UCSD-AML1 (cell line): Measurements from ENCODE around the gene NTN5.
"Not testable (repeated sequence)": the region's sequence is repeated elsewhere in the genome, so short reads cannot be mapped to it uniquely, and the experiment has no call there.

Experiments
- DNase-seq: peaks from one replicate; lab custom pipeline; 2025; ENCODE audit not compliant: unreplicated experiment; lab: John Stamatoyannopoulos, UW

The NTN5 gene

DNA sequence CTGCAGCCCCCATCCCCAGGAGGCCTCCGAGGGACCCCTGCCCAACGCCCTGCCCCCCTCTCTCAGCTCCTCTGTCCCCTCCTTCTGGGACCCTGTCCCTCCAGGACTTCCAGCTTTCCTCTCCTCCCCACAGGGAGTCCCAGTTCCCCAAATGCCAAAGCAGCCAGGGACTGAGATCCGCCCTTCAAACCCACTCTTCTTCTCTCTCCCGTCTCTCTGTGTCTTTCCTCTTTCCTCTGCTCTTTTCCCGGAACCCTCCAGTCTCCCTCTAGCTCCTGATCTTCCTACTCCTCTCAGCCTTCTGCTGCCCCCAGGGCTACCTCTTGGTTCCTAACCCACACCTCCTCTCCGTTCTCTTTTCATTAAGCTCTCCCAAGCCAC lies 27.2 kb downstream of the NTN5 start:
- no peak for DNase-seq

DNA sequence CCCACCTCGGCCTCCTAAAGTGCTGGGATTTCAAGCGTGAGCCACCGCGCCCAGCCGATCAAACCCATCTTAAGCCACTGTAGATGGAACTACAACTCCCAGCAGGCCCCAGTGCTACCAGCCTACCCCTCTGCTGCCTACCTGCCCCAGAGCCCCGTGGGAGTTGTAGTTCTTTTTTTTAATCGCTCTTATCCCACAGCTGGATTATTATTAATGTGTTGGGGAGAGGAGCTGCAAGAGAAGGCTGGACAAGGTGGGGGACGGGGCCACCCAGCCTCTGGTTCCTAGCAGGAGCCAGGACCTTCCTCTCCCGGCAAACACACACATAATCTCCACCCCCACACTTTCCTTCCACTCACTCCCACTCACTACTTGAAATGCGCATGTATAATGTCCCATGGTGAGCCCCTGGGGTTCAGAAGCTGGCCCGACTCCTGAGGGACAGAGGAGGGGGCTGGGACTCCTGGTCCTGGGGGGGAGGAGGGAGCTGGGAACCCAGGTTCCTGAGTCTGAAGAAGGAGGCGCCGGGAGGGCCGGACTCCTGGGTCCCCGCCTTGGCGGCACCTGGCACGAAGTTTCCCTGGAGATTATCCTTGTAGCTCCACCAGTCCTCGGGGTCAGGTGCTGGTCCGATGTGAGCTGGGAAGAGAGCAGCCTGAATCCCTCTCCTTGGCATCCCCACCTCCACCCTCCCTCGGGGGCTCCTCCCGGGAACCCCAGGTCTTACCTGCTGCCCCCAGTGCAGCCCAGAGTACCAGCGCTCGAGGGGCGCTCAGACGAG lies 27.8 kb downstream of the NTN5 start:
- peak; percentile 68 for DNase-seq

DNA sequence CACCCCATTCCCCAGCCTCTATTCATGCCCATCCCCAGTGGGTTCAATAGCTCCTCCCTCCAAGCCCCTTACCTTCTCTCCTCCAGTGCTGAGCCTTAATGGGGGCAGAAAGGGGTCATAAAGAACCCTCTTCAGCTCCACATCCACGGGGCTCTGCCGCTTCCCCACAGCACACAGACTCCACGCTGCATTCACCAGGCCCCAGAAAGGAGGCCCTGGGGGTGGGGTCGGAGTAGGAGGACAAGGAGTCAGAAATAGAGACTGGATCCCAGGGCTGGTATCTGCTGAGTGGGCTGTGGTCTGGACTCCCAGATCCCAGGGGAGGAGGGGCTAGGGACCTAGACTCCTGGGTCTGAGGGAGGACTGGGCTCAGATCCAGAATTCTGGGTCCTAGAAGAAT lies 28.5 kb downstream of the NTN5 start:
- DNase-seq, result no peak

GRCh38 chr19:48642862-48643261 lies 30.0 kb downstream of the NTN5 start:
- no peak for DNase-seq

DNA sequence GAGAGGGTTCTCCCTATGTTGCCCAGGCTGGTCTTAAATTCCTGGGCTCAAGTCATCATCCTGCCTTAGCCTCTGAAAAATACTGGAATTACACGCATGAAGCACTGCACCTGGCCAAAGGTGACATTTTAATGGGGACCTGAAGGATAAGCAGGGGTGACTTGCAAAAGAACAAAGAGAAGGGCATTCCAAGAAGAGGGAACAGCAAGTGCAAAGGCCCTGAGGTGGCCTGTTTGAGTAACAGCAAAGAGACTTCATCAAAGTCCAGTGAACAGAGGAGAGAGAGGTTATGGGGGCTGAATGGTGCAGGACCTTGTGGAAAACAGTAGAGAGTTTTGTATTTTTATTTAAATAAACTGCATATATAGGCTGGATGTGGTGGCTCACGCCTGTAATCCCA lies 31.0 kb downstream of the NTN5 start:
- DNase-seq, result no peak

GRCh38 chr19:48639483-48640375 lies 33.1 kb downstream of the NTN5 start:
- no peak for DNase-seq

DNA sequence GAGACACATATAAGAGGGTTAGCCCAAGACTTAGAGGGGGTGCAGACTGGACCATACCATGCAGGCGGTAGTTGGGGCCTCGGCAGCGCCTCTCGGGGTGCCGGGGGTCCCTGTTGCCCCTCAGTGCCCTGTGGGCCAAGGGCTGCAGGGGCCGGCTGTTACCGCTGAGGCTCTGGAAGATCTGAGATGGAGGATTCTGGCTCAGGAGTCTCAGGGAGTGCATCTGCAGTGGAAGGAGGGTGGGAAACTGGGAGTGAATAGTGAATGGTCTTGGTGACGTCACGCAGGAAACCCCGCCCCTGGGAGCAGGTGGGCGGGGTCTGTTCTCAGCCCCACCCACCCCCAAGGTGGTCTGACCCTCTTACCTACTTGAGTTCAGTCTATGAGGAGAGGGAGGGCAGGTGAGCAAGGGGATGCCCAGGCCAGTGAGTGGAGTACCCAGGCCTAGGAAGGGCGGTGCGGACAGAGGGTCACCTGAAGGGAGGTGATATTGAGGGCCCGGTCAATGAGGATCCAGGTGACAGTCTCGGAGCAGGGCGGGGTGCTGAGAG lies 33.9 kb downstream of the NTN5 start:
- peak; percentile 29 for DNase-seq

GRCh38 chr19:48637948-48638830 lies 34.6 kb downstream of the NTN5 start:
- peak; percentile 87 for DNase-seq

DNA sequence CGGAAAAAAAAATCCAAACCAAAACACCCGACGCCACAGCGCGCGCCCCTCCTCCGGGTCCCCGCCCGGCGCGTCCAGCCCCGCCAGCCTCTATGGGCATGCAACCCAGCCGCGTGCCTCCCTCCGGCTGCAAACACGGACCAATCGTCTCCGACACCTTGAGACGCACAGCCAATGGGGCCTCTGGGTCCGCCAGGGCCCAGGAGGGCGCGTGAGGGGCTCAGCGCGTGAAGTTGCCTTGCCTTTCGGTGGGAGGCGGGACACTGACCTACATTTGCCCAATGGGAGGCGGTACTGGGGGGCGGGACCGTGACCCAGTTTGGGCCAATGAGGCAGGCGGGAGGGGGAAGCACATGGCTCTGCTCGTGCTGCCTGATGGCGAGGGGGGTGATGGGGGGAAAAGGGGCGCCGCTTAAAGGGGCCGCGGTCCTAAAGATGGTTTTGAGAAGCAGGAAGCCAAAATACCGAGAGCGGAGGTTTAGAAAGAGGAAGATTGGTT lies 35.3 kb downstream of the NTN5 start:
- DNase-seq, result peak; percentile 99

- no peak for DNase-seq
Measured at GRCh38 chr19:48636859-48637448, 35.9 kb downstream of the NTN5 start, which contains the start of gene DBP. TSS of gene DBP (minus strand) at chr19:48637379. CDS start at chr19:48636994, 385 bp downstream.

GRCh38 chr19:48635966-48636858 lies 36.6 kb downstream of the NTN5 start:
- DNase-seq, result peak; percentile 40

DNA sequence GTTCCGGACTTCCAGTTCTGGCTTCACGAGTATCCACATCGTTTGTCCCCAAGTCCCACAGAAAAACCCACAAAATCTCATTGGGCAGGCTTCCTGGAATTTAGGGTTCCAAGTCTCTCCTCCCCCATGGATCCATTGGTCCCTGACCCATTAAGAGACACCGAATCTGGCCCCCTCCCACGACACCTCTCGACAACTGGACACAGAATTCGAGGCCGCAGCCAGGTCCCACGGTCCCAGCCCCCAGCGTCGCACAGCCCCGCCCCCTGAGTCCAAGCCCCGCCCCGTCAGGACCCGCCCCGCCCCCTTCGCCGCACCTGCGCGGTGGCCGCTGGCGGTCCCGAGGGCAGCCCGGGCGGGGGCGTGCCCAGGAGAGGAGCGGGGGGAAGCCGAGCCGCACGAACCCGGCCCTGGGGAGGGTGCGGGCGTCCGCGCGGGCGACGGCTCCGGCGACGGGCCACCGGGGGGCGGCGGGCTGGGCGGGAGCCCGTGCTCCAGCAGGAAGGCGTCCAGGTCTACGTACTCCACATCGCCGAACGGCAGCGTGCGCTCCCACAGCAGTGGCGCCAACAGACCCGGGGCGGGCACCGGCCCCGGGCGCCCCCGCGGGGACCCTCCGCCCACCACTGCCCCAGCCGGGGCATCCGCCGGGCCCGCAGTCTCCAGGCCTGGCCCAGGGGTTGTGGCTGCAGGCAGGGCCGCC lies 37.4 kb downstream of the NTN5 start:
- peak; percentile 82 for DNase-seq

DNA sequence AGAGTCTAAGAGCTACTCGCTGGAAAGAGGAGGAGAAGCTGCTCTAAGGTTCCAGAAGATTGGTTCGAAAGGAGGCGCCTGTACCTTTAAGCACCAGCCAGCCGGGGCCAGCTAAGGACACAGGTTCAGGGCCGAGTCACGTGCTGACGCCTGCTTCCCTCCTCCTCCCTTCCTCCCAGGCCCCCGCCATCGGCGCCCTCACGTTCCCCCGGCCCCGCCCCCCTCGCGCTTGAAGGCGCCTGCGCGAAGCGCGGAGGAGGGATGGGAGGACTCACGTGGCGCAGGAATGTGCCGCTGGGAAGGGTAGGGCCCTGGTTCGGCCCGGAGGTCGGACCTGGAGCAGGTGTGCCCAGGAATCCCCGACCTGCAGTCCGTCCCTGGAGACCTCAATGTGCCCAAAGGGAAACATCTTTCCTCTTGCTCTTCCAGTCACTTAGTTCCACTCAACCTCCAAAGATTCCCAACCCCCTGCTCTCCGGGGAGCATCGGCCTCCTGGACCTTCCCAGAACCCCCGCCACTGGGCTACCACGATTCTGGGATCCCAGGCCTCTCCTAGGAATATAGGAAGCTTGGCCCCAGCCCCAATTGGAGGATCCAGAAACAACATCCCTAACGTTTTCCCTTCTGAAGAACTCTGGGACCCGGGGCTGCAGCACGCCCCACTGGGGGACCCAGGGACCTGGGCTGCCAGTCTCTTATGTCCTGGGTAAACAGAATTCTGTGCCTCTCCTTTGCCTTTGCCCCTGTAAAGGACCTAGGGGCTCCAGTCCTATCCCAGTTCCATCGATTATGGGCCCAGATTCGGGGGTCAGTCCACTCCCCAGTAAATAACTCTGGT lies 38.2 kb downstream of the NTN5 start:
- DNase-seq, result peak; percentile 97

DNA sequence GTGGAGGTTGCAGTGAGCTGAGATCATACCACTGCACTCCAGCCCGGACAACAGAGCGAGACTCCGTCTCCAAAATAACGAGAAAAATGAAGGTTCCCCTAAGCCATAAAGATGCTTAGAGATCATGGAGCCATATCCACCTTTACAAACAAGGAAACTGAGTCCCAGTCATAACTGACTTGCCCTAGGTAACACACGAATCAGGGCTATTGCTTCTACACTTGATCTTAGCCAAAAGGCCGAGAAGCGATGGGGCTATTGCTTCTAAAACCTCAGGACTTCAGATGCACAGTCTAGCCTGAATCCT lies 38.8 kb downstream of the NTN5 start:
- DNase-seq, result no peak

- no peak for DNase-seq
Measured at GRCh38 chr19:48633148-48634035, 39.4 kb downstream of the NTN5 start.

- peak; percentile 24 for DNase-seq
Measured at GRCh38 chr19:48632692-48633147, 40.1 kb downstream of the NTN5 start.

DNA sequence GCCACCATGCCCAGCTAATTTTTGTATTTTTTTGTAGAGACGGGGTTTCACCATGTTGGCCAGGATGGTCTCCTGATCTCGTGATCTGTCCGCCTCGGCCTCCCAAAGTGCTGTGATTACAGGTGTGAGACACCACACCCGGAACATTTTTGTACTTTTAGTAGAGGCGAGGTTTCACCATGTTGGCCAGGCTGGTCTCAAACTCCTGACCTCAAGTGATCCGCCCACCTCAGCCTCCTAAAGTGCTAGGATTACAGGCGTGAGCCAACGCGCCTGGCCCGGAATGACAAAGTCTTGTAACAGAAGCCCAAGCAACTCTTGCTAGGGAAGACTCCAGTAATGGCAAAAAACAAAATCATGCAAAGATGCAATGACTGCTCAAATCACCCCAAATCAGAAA lies 40.5 kb downstream of the NTN5 start:
- not testable (repeated sequence) for DNase-seq
